ENCODE measurements around the gene GDI2. TPM values are rescaled to one million over a fixed set of nuclear protein-coding genes. Genes with fewer than 3 reads are reported as not detected.

GDI2 gene
- total and polyA plus RNA-seq, 9 of the 15 experiments (the other 6 are each of a cell fraction or from before 2014, with no cell fraction given), result 262 to 424 (median 287) TPM

GRCh38 chr10:5812283-5813090 lies 747 bp downstream of the GDI2 start (continued):
- TF ChIP-seq E2F6 (IDR thresholded peaks at IDR 0.05; ENCODE audit: borderline replicate concordance in 1 of 2, extremely low read depth in 1 of 2, insufficient read depth in 1 of 2, insufficient read length in 1 of 2, low read depth in 1 of 2, low read length in 1 of 2, poor library complexity in 1 of 2, severe bottlenecking in 1 of 2), result peak in 1 of 2 experiments; percentile 0
- TF ChIP-seq L3MBTL2 (IDR thresholded peaks at IDR 0.05), result no peak
- TF ChIP-seq RNF2 (IDR thresholded peaks at IDR 0.05), result no peak
- no peak for TF ChIP-seq GMEB1 (CRISPR knock-in tag; IDR thresholded peaks at IDR 0.05)
- TF ChIP-seq ZBTB1 (CRISPR knock-in tag; IDR thresholded peaks at IDR 0.05; ENCODE audit: borderline replicate concordance, low read depth), result no peak
- peak; percentile 61 for TF ChIP-seq SRSF7 (optimal IDR thresholded peaks at IDR 0.05; ENCODE audit: low read depth, low read length)
- TF ChIP-seq KLF16 (IDR thresholded peaks at IDR 0.05), result no peak
- TF ChIP-seq ETV5 (CRISPR knock-in tag; IDR thresholded peaks at IDR 0.05; ENCODE audit: low read depth), result 0 out of 2 replicates have a peak, but pooled peaks have one; percentile 49

Data from K562 (cell line).